ENCODE measurements around the gene S1PR1.

Gene S1PR1

DNA sequence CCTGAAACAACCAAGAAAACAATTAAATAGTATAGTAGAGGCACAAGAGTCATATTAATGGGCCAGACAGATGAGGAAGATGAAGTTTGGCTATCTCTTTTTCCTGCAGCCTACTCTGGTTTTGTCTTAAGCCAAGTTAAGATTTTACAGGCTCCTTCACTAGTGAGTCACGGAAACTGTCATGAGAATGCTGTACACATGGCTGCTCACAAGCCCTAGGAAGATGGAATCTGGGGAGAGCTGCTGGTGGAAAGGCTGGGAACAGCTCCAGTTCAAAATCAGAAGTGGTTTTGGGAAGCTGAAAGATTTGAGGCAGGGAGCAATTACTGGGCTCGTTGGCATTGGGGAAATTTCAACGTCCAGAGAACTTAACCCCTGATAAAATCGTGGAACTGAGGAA is 46.4 kb upstream of the S1PR1 start:
- no peaks in the 10 kb centered on the region for H3K79me1 ChIP-seq (ENCODE audit: low read length)
- H4K12ac ChIP-seq (ENCODE audit: low read depth, low read length), result no peak overlapping the region
- H3K36me3 ChIP-seq (ENCODE audit: control insufficient read depth in 1 of 2, insufficient read depth in 2 of 2, low read length in 2 of 2), result no peaks in the 10 kb centered on the region
- H4K8ac ChIP-seq (ENCODE audit: low read depth, low read length), result no peak overlapping the region
- no peak overlapping the region for H2BK12ac ChIP-seq (ENCODE audit: low read length)
- DNase-seq, result no peak
- H3K27ac ChIP-seq (ENCODE audit: low read depth, low read length), result no peak overlapping the region
- no peak overlapping the region for H3K23ac ChIP-seq (ENCODE audit: low read length)
- H3K79me2 ChIP-seq (ENCODE audit: control insufficient read depth, insufficient read depth, low read length, poor library complexity), result no peaks in the 10 kb centered on the region
- H3K4me3 ChIP-seq (ENCODE audit: low read depth, low read length), result no peak overlapping the region
- no peak overlapping the region for H3K9ac ChIP-seq (ENCODE audit: low read length)
- H3K4me2 ChIP-seq (ENCODE audit: low read length), result no peak overlapping the region
- no peak overlapping the region for H2AFZ ChIP-seq (ENCODE audit: insufficient read depth, low read length, poor library complexity)
- no CpG with 5 or more reads among the region's 4 CpGs for WGBS (ENCODE audit: extremely low coverage, insufficient coverage, insufficient read length)
- H2AK5ac ChIP-seq (ENCODE audit: low read length), result no peak overlapping the region
- no peak overlapping the region for H4K91ac ChIP-seq (ENCODE audit: low read depth, low read length)
- H3K9me3 ChIP-seq (ENCODE audit: insufficient read depth, low read depth, low read length), result no peaks in the 10 kb centered on the region
- H3K14ac ChIP-seq (ENCODE audit: low read length), result no peak overlapping the region
- no peak overlapping the region for H3K18ac ChIP-seq (ENCODE audit: low read length)
- H3K4ac ChIP-seq (ENCODE audit: low read depth, low read length), result no peak overlapping the region
- no peaks in the 10 kb centered on the region for H3K4me1 ChIP-seq (ENCODE audit: control insufficient read depth in 1 of 2, insufficient read depth in 2 of 2, low read length in 2 of 2)
- H2BK5ac ChIP-seq (ENCODE audit: low read depth, low read length, poor library complexity), result no peak overlapping the region
- H2BK120ac ChIP-seq (ENCODE audit: insufficient read depth, low read length, poor library complexity), result no peak overlapping the region
- H3K27me3 ChIP-seq (ENCODE audit: insufficient read depth, low read length), result no peaks in the 10 kb centered on the region

DNA sequence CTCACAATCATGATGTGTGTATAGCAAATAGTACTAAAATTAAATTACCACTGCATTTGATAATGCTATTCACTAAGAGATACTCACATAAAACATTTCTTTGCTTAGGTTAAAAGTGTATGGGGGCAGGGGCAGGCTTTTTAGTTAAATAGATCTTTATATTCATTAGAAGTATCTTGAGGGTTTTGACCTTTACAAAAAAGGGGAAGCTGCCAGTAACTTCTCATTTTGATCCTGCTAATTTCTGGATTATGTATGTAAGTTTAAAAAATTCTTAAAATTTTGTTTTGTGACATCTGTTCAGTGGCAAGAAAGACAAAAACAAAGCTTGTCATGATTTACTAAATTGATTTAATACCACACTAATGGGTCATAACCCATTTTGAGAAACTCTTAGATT is 45.8 kb upstream of the S1PR1 start:
- no peaks in the 10 kb centered on the region for H3K9me3 ChIP-seq (ENCODE audit: insufficient read depth, low read depth, low read length)
- H4K12ac ChIP-seq (ENCODE audit: low read depth, low read length), result no peak overlapping the region
- no peak overlapping the region for H2BK120ac ChIP-seq (ENCODE audit: insufficient read depth, low read length, poor library complexity)
- no peak overlapping the region for H3K14ac ChIP-seq (ENCODE audit: low read length)
- no peaks in the 10 kb centered on the region for H3K27me3 ChIP-seq (ENCODE audit: insufficient read depth, low read length)
- H2AFZ ChIP-seq (ENCODE audit: insufficient read depth, low read length, poor library complexity), result no peak overlapping the region
- H3K4me2 ChIP-seq (ENCODE audit: low read length), result no peak overlapping the region
- H3K4me3 ChIP-seq (ENCODE audit: low read depth, low read length), result no peak overlapping the region
- no peaks in the 10 kb centered on the region for H3K36me3 ChIP-seq (ENCODE audit: control insufficient read depth in 1 of 2, insufficient read depth in 2 of 2, low read length in 2 of 2)
- H3K4me1 ChIP-seq (ENCODE audit: control insufficient read depth in 1 of 2, insufficient read depth in 2 of 2, low read length in 2 of 2), result no peaks in the 10 kb centered on the region
- H2BK12ac ChIP-seq (ENCODE audit: low read length), result no peak overlapping the region
- no peak overlapping the region for H3K9ac ChIP-seq (ENCODE audit: low read length)
- H3K79me2 ChIP-seq (ENCODE audit: control insufficient read depth, insufficient read depth, low read length, poor library complexity), result no peaks in the 10 kb centered on the region
- no peak overlapping the region for H3K18ac ChIP-seq (ENCODE audit: low read length)
- no peak overlapping the region for H2AK5ac ChIP-seq (ENCODE audit: low read length)
- no peak overlapping the region for H3K4ac ChIP-seq (ENCODE audit: low read depth, low read length)
- no peak overlapping the region for H4K91ac ChIP-seq (ENCODE audit: low read depth, low read length)
- DNase-seq, result no peak
- no peak overlapping the region for H4K8ac ChIP-seq (ENCODE audit: low read depth, low read length)
- H2BK5ac ChIP-seq (ENCODE audit: low read depth, low read length, poor library complexity), result no peak overlapping the region
- no peaks in the 10 kb centered on the region for H3K79me1 ChIP-seq (ENCODE audit: low read length)
- no peak overlapping the region for H3K23ac ChIP-seq (ENCODE audit: low read length)
- H3K27ac ChIP-seq (ENCODE audit: low read depth, low read length), result no peak overlapping the region

DNA sequence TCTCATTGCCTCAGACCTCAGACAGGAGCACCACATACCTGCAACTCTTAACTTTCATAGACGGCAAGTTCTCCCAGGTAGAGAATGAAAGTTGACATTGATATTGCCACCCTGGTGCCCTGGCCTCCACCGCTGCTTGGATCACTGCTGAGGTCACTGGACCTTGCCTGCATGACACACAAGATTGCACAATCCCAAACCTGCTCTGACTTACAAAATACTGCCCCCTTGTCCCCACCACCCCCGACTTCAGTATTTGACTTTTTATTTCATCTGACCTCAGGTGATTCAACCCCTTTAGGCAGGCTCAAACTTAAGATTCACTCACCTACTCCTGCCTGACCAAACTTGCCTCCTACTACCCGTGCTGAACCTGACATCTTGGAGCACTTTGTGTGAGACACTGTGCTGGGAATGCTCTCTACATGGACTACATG is 43.1 kb upstream of the S1PR1 start:
- H3K23ac ChIP-seq (ENCODE audit: low read length), result no peak overlapping the region
- no peaks in the 10 kb centered on the region for H3K36me3 ChIP-seq (ENCODE audit: control insufficient read depth in 1 of 2, insufficient read depth in 2 of 2, low read length in 2 of 2)
- no peak overlapping the region for H4K91ac ChIP-seq (ENCODE audit: low read depth, low read length)
- WGBS (ENCODE audit: extremely low coverage, insufficient coverage, insufficient read length), result no CpG with 5 or more reads among the region's 4 CpGs
- no peak overlapping the region for H3K4me3 ChIP-seq (ENCODE audit: low read depth, low read length)
- H2BK5ac ChIP-seq (ENCODE audit: low read depth, low read length, poor library complexity), result no peak overlapping the region
- no peak overlapping the region for H2BK12ac ChIP-seq (ENCODE audit: low read length)
- H2AK5ac ChIP-seq (ENCODE audit: low read length), result no peak overlapping the region
- no peak overlapping the region for H3K4me2 ChIP-seq (ENCODE audit: low read length)
- no peak overlapping the region for H2AFZ ChIP-seq (ENCODE audit: insufficient read depth, low read length, poor library complexity)
- H3K9me3 ChIP-seq (ENCODE audit: insufficient read depth, low read depth, low read length), result no peaks in the 10 kb centered on the region
- no peak overlapping the region for H3K4ac ChIP-seq (ENCODE audit: low read depth, low read length)
- no peak overlapping the region for H2BK120ac ChIP-seq (ENCODE audit: insufficient read depth, low read length, poor library complexity)
- no peak overlapping the region for H3K27ac ChIP-seq (ENCODE audit: low read depth, low read length)
- peak in 1 of 2 donors; percentile 44 for DNase-seq
- no peaks in the 10 kb centered on the region for H3K27me3 ChIP-seq (ENCODE audit: insufficient read depth, low read length)
- no peaks in the 10 kb centered on the region for H3K4me1 ChIP-seq (ENCODE audit: control insufficient read depth in 1 of 2, insufficient read depth in 2 of 2, low read length in 2 of 2)
- no peaks in the 10 kb centered on the region for H3K79me1 ChIP-seq (ENCODE audit: low read length)
- H3K79me2 ChIP-seq (ENCODE audit: control insufficient read depth, insufficient read depth, low read length, poor library complexity), result no peaks in the 10 kb centered on the region
- no peak overlapping the region for H3K9ac ChIP-seq (ENCODE audit: low read length)
- no peak overlapping the region for H3K14ac ChIP-seq (ENCODE audit: low read length)
- H4K12ac ChIP-seq (ENCODE audit: low read depth, low read length), result no peak overlapping the region
- no peak overlapping the region for H4K8ac ChIP-seq (ENCODE audit: low read depth, low read length)
- H3K18ac ChIP-seq (ENCODE audit: low read length), result no peak overlapping the region

DNA sequence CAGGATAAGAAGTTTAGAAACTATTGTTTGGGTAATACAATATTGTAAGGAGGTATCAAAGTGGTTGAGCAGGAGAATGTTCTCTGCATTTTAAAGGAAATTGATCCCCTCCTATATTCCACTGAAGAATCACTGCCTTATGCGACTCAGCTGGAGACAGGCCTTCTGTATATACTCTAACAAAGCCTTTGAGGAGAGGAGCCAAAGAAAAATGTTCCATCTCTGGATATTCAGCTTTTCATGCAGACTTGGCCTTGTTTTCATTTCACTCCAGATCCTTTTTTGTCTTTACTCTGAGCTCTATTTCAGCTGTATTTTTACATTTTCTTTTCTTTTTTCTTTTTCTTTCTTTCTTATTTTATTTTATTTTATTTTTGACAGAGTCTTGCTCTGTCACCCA is 42.1 kb upstream of the S1PR1 start:
- no peak overlapping the region for H2BK5ac ChIP-seq (ENCODE audit: low read depth, low read length, poor library complexity)
- no peak overlapping the region for H3K4ac ChIP-seq (ENCODE audit: low read depth, low read length)
- no CpG with 5 or more reads among the region's 1 CpG for WGBS (ENCODE audit: extremely low coverage, insufficient coverage, insufficient read length)
- H2AFZ ChIP-seq (ENCODE audit: insufficient read depth, low read length, poor library complexity), result no peak overlapping the region
- no peak for DNase-seq
- no peak overlapping the region for H4K8ac ChIP-seq (ENCODE audit: low read depth, low read length)
- no peak overlapping the region for H3K23ac ChIP-seq (ENCODE audit: low read length)
- H3K4me3 ChIP-seq (ENCODE audit: low read depth, low read length), result no peak overlapping the region
- no peaks in the 10 kb centered on the region for H3K27me3 ChIP-seq (ENCODE audit: insufficient read depth, low read length)
- H4K12ac ChIP-seq (ENCODE audit: low read depth, low read length), result no peak overlapping the region
- H3K9me3 ChIP-seq (ENCODE audit: insufficient read depth, low read depth, low read length), result no peaks in the 10 kb centered on the region
- H3K79me1 ChIP-seq (ENCODE audit: low read length), result no peaks in the 10 kb centered on the region
- H3K36me3 ChIP-seq (ENCODE audit: control insufficient read depth in 1 of 2, insufficient read depth in 2 of 2, low read length in 2 of 2), result no peaks in the 10 kb centered on the region
- no peak overlapping the region for H3K4me2 ChIP-seq (ENCODE audit: low read length)
- H2AK5ac ChIP-seq (ENCODE audit: low read length), result no peak overlapping the region
- no peak overlapping the region for H3K27ac ChIP-seq (ENCODE audit: low read depth, low read length)
- H2BK12ac ChIP-seq (ENCODE audit: low read length), result no peak overlapping the region
- no peak overlapping the region for H3K14ac ChIP-seq (ENCODE audit: low read length)
- no peak overlapping the region for H4K91ac ChIP-seq (ENCODE audit: low read depth, low read length)
- no peaks in the 10 kb centered on the region for H3K4me1 ChIP-seq (ENCODE audit: control insufficient read depth in 1 of 2, insufficient read depth in 2 of 2, low read length in 2 of 2)
- H3K79me2 ChIP-seq (ENCODE audit: control insufficient read depth, insufficient read depth, low read length, poor library complexity), result no peaks in the 10 kb centered on the region
- no peak overlapping the region for H3K18ac ChIP-seq (ENCODE audit: low read length)
- no peak overlapping the region for H3K9ac ChIP-seq (ENCODE audit: low read length)
- H2BK120ac ChIP-seq (ENCODE audit: insufficient read depth, low read length, poor library complexity), result no peak overlapping the region
